K562 (cell line): ENCODE results near the gene KISS1R. TPM values are rescaled to one million over a fixed set of nuclear protein-coding genes. Genes with fewer than 3 reads are reported as not detected.

Experiments
- ATF6 ChIP-seq: sonication (generic); formaldehyde crosslinking; IDR thresholded peaks from 2 replicates; pipeline ENCODE4 v1.4.0; 2020; ENCODE audit warnings: mild to moderate bottlenecking, missing genetic modification reagents
- ERF ChIP-seq: fragments of 450-650 bp; formaldehyde crosslinking; IDR thresholded peaks from 2 replicates; pipeline ENCODE4 v1.4.0; 2020; ENCODE audit warnings: mild to moderate bottlenecking, mixed read lengths
- HDAC2 ChIP-seq: fragments of 450-650 bp; IDR thresholded peaks from 2 replicates; pipeline ENCODE4 v1.6.1; 2016; ENCODE audit warnings: mild to moderate bottlenecking
- HES1 ChIP-seq: fragments of 450-650 bp; IDR thresholded peaks from 2 replicates; pipeline ENCODE4 v1.6.1; 2016; ENCODE audit warnings: low read depth, mild to moderate bottlenecking, moderate library complexity
- MCM3 ChIP-seq: fragments of 450-650 bp; IDR thresholded peaks from 2 replicates; pipeline ENCODE4 v1.6.1; 2016
- NCOA2 ChIP-seq, 2 experiments: fragments of 450-650 bp; IDR thresholded peaks; 2 replicates each; pipeline ENCODE4 v1.6.1; 2018; ENCODE audit warnings: mild to moderate bottlenecking in 2 of 2, moderate library complexity in 1 of 2; ENCODE audit not compliant: partially characterized antibody in 2 of 2
- PCBP1 ChIP-seq: fragments of 200-400 bp; formaldehyde crosslinking; IDR thresholded peaks from 2 replicates; pipeline ENCODE4 v1.6.1; 2018; ENCODE audit warnings: mild to moderate bottlenecking, low read depth, low read length; ENCODE audit not compliant: poor library complexity, severe bottlenecking
- PTTG1 ChIP-seq: fragments of 450-650 bp; IDR thresholded peaks from 2 replicates; pipeline ENCODE4 v1.6.1; 2016; ENCODE audit warnings: low read depth, mild to moderate bottlenecking, missing genetic modification characterization, missing compliant biosample characterization
- SAP30 ChIP-seq: fragments of 200-600 bp; sonication (generic); IDR thresholded peaks from 2 replicates; pipeline ENCODE4 v1.6.1; 2012; ENCODE audit warnings: borderline replicate concordance, low read depth, mild to moderate bottlenecking, moderate library complexity, low read length, control low read depth, inconsistent platforms; ENCODE audit not compliant: insufficient read depth, poor library complexity, severe bottlenecking
- SIN3A ChIP-seq, 2 experiments: fragments of 150-350 bp in 1 of 2; IDR thresholded peaks; 2 replicates each; pipeline ENCODE4 v1.6.1; 2011 to 2016; ENCODE audit warnings: borderline replicate concordance in 2 of 2, low read depth in 2 of 2, low read length in 2 of 2, mild to moderate bottlenecking in 2 of 2, moderate library complexity in 2 of 2; ENCODE audit not compliant: control insufficient read depth in 1 of 2
- SNRNP70 ChIP-seq: fragments of 200-400 bp; formaldehyde crosslinking; optimal IDR thresholded peaks from 2 replicates; pipeline ENCODE3; 2017; ENCODE audit warnings: low read depth, low read length
- SRSF3 ChIP-seq: fragments of 200-400 bp; formaldehyde crosslinking; IDR thresholded peaks from 2 replicates; pipeline ENCODE4 v1.6.1; 2016; ENCODE audit warnings: mild to moderate bottlenecking, low read length, moderate library complexity; ENCODE audit not compliant: insufficient read depth
- SRSF7 ChIP-seq: fragments of 200-400 bp; formaldehyde crosslinking; optimal IDR thresholded peaks from 2 replicates; pipeline ENCODE3; 2017; ENCODE audit warnings: mild to moderate bottlenecking, low read depth, low read length
- SRSF9 ChIP-seq: fragments of 200-400 bp; formaldehyde crosslinking; IDR thresholded peaks from 2 replicates; pipeline ENCODE4 v1.6.1; 2017; ENCODE audit warnings: low read depth, low read length, borderline replicate concordance
- TAF9B ChIP-seq: fragments of 450-650 bp; IDR thresholded peaks from 2 replicates; pipeline ENCODE4 v1.6.1; 2018; ENCODE audit warnings: mild to moderate bottlenecking; ENCODE audit not compliant: partially characterized antibody
- UBTF ChIP-seq, 2 experiments: IDR thresholded peaks; 2 replicates each; pipeline ENCODE4 v1.6.1; 2012; ENCODE audit warnings: improper control_type of control experiment in 2 of 2, low read depth in 2 of 2, low read length in 2 of 2, borderline replicate concordance in 1 of 2
- ZKSCAN1 ChIP-seq: fragments of 150-350 bp; IDR thresholded peaks from 2 replicates; pipeline ENCODE4 v1.6.1; 2016; ENCODE audit warnings: low read depth, low read length
- ZNF23 ChIP-seq: fragments of 250-450 bp; sonication (Bioruptor Pico); IDR thresholded peaks from 2 replicates; pipeline ENCODE4 v1.4.0; 2020; ENCODE audit warnings: mild to moderate bottlenecking
- ZNF41 ChIP-seq: fragments of 250-450 bp; sonication (Bioruptor Pico); conservative IDR thresholded peaks from 2 replicates; pipeline ENCODE4 v1.4.0; 2020; ENCODE audit warnings: mild to moderate bottlenecking
- ZNF449 ChIP-seq: fragments of 250-450 bp; sonication (Bioruptor Pico); IDR thresholded peaks from 2 replicates; pipeline ENCODE4 v1.8.0; 2022; ENCODE audit warnings: moderate library complexity, mild to moderate bottlenecking, inconsistent platforms
- ZNF778 ChIP-seq: fragments of 450-650 bp; formaldehyde crosslinking; IDR thresholded peaks from 2 replicates; pipeline ENCODE4 v1.4.0; 2020; ENCODE audit warnings: mild to moderate bottlenecking, moderate library complexity
- polyA plus RNA-seq, 8 experiments: library from polyadenylated mRNA; depleted of rRNA in 4 of 8; stranded (reverse) in 5 of 8; unstranded in 3 of 8; fragments of >200 nt; fragmentation: Nextera tagmentation in 2 of 8; fragmentation: Illumina TruSeq in 1 of 8; extraction: Ambion mirVana in 2 of 8; extraction: Trizol in 1 of 8; gene quantifications; 2 replicates each; pipeline versions ENCODE4 v1.2.1 to v1.2.3, GENCODE V29; 2011 to 2014; ENCODE audit warnings: inconsistent platforms in 1 of 8, missing spikeins in 1 of 8
- total RNA-seq, 7 experiments: library from RNA; depleted of rRNA in 6 of 7; stranded (reverse); fragments of >200 nt in 6 of 7; fragmentation: Illumina TruSeq in 2 of 7; extraction: Trizol in 2 of 7; gene quantifications; 2 replicates each; pipeline versions ENCODE4 v1.2.1 to v1.2.3, GENCODE V29; 2011 to 2021; ENCODE audit warnings: low replicate concordance in 1 of 7

Gene KISS1R
- total and polyA plus RNA-seq, 9 of the 15 experiments (the other 6 are each of a cell fraction or from before 2014, with no cell fraction given): 0.37 to 39.4 (median 2.0) TPM

- TF ChIP-seq UBTF (IDR thresholded peaks at IDR 0.05; ENCODE audit: borderline replicate concordance in 1 of 2, low read depth in 2 of 2, low read length in 2 of 2) (peak in 1 of 2 experiments; percentile 84; a peak in 2 of 4 replicates), SRSF7 (no peak), ATF6 (CRISPR knock-in tag) (no peak), MCM3 (no peak), SRSF3 (no peak), ZKSCAN1 (no peak), SRSF9 (no peak), ZNF41 (no peak), TAF9B (no peak), SNRNP70 (no peak), ZNF23 (CRISPR knock-in tag) (no peak), ZNF778 (no peak), NCOA2 (IDR thresholded peaks at IDR 0.05; ENCODE audit: partially characterized antibody in 2 of 2) (no peak), ERF (CRISPR knock-in tag) (no peak), SIN3A (IDR thresholded peaks at IDR 0.05; ENCODE audit: borderline replicate concordance in 2 of 2, control insufficient read depth in 1 of 2, low read depth in 2 of 2, low read length in 2 of 2) (no peak), HES1 (no peak), PCBP1 (no peak), SAP30 (no peak), PTTG1 (tag) (no peak), ZNF449 (CRISPR knock-in tag) (no peak), HDAC2 (peak; percentile 81; the same call in 1 of the 2 replicates)
These were observed 42.1 kb downstream of the KISS1R start (continued) for GRCh38 chr19:958967-959855.
